ENCODE data around the gene DOCK10. TPM values are rescaled to one million over a fixed set of nuclear protein-coding genes. Genes with fewer than 3 reads are reported as not detected.

DOCK10 gene
- total and polyA plus RNA-seq, 2 donors (not counting 1 experiment from before 2014, with no cell fraction given): 20.8 to 26.3 TPM

GRCh38 chr2:224716201-224716600, 326.1 kb downstream of the DOCK10 start, which contains the start of gene CCDC195:
CCDC195 (minus strand) TSS chr2:224716365; CDS start chr2:224716365, 0 bp downstream.
- Histone ChIP-seq H3K79me2 (ENCODE audit: control insufficient read depth, insufficient read depth, low read length) (no peaks in the 10 kb centered on the region), H3K27me3 (ENCODE audit: control insufficient read depth, insufficient read depth, low read length) (no peaks in the 10 kb centered on the region), H4K20me1 (ENCODE audit: control insufficient read depth, extremely low read depth, insufficient read depth, low read length) (no peaks in the 10 kb centered on the region), H3K4me1 (ENCODE audit: control insufficient read depth, extremely low read depth, insufficient read depth, low read length) (no peaks in the 10 kb centered on the region), H3K9ac (ENCODE audit: insufficient read depth, low read length) (no peak within 1 kb of the TSS), H3K27ac (ENCODE audit: insufficient read depth, low read length) (no peak within 1 kb of the TSS), H3K9me3 (ENCODE audit: control insufficient read depth, insufficient read depth, low read depth, low read length) (no peaks in the 10 kb centered on the region), H3K36me3 (ENCODE audit: control insufficient read depth, insufficient read depth, low read length) (no peaks in the 10 kb centered on the region), H3K4me2 (ENCODE audit: extremely low read depth, insufficient read depth, low read length) (no peak within 1 kb of the TSS), H2AFZ (ENCODE audit: low read length) (no peak within 1 kb of the TSS), H3K4me3 (replicated peaks in 1 of 4; ENCODE audit: control extremely low read depth in 1 of 4, insufficient read depth in 1 of 4, low read depth in 3 of 4, low read length in 4 of 4) (no peak within 1 kb of the TSS)
- no peak for DNase-seq (ENCODE audit: low read depth in 2 of 2)
- no peak for TF ChIP-seq CTCF (conservative IDR thresholded peaks at IDR 0.05 in 1 of 2, IDR thresholded peaks at IDR 0.05 in 1 of 2; ENCODE audit: low read depth in 1 of 2, low read length in 2 of 2)
- no peak for TF ChIP-seq EZH2 (IDR thresholded peaks at IDR 0.05; ENCODE audit: low read length, missing control alignments)
